ENCODE data around the gene KLHL29. TPM values are rescaled to one million over a fixed set of nuclear protein-coding genes. Genes with fewer than 3 reads are reported as not detected.

KLHL29 gene
- total and polyA plus RNA-seq, 2 donors (not counting 3 experiments of a cell fraction or from before 2014, with no cell fraction given), result 4.6 to 12.7 TPM

DNA sequence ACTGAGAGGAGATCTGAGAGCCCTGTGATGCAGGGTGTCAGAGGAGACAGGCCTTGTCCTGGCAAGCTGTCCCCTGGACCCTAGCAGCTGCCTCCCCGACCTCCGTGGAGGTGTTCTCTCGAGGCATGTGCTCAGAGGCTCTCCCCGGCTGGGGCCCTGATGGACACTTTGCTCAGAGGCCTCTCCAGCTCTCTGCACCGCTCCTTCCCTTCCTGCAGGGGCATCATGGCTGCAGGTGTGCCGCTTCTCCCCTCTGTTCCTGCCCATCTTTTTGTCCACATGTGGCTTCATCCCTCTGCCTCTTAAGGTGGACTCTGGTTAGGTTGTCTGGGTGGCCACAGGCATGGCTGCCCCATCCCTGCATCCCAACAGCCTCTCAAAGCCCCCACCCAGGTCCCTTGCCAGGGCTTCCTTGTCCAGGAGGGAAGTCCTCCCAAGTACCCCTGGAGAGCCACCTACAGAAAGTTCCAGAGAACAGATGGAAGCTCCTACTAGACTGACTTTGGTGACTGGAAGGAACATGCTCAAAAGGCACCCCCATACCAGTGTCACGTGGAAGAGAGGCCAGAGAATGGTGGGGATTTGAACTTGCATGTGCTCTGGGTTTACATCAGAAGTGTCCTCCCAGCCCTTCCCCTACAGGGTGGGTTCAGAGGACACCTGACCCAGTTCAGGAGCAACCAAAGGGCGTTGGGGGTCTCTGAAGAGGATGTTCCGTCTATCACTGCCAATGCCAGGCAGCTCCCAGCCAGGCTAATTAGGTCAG lies 120.4 kb downstream of the KLHL29 start:
- POLR2A ChIA-PET, result no interaction called here
- DNase-seq (ENCODE audit: low read depth, low spot score) (no peak), FAIRE-seq (no peak)
- Histone ChIP-seq H3K4me3 (replicated peaks in 1 of 3; ENCODE audit: insufficient read depth in 1 of 3, low read depth in 1 of 3, low read length in 3 of 3) (no peak overlapping the region), H4K20me1 (replicated peaks; ENCODE audit: control insufficient read depth, extremely low read depth, insufficient read depth, low read length) (no peaks in the 10 kb centered on the region), H3K4me1 (ENCODE audit: control insufficient read depth, extremely low read depth, insufficient read depth, low read length) (no peaks in the 10 kb centered on the region), H3K9ac (replicated peaks; ENCODE audit: extremely low read depth, insufficient read depth, low read length) (no peak overlapping the region), H3K27ac (ENCODE audit: insufficient read depth, low read depth, low read length) (no peak overlapping the region), H3K79me2 (ENCODE audit: control insufficient read depth, insufficient read depth, low read length) (no peaks in the 10 kb centered on the region), H3K27me3 (ENCODE audit: control insufficient read depth in 2 of 2, insufficient read depth in 2 of 2, low read length in 2 of 2) (no peaks in the 10 kb centered on the region), H3K4me2 (ENCODE audit: insufficient read depth, low read length) (no peak overlapping the region), H3K9me3 (replicated peaks; ENCODE audit: control insufficient read depth, insufficient read depth, low read length) (no peaks in the 10 kb centered on the region), H2AFZ (ENCODE audit: low read depth, low read length) (no peak overlapping the region), H3K36me3 (ENCODE audit: control insufficient read depth in 2 of 2, extremely low read depth in 1 of 2, insufficient read depth in 2 of 2, low read length in 2 of 2) (no peaks in the 10 kb centered on the region), H3K9me1 (replicated peaks; ENCODE audit: control insufficient read depth, extremely low read depth, insufficient read depth, low read length) (no peaks in the 10 kb centered on the region)
- TF ChIP-seq CTCF (IDR thresholded peaks at IDR 0.05; ENCODE audit: extremely low read depth in 1 of 2, insufficient read depth in 1 of 2, low read depth in 1 of 2, low read length in 2 of 2) (peak in 1 of 2 donors; percentile 7), POLR2A (IDR thresholded peaks at IDR 0.05; ENCODE audit: low read depth, low read length) (no peak)
- dilution Hi-C loops (cut with MboI; ENCODE audit: extremely low pct_ligation_motif_present, low sequenced_read_pairs), result no loop called here
- no TSS peak for BruUV-seq (replicated peaks)
- intact Hi-C loops (cut with micrococcal nuclease), result no loop called here
- CTCF ChIA-PET, result interaction anchor here (1.2 to 2.8 kb wide), 2 partner anchors 10 to 27 kb away, joined by 3 to 8 read pairs; no protein-coding TSS in a partner anchor

DNA sequence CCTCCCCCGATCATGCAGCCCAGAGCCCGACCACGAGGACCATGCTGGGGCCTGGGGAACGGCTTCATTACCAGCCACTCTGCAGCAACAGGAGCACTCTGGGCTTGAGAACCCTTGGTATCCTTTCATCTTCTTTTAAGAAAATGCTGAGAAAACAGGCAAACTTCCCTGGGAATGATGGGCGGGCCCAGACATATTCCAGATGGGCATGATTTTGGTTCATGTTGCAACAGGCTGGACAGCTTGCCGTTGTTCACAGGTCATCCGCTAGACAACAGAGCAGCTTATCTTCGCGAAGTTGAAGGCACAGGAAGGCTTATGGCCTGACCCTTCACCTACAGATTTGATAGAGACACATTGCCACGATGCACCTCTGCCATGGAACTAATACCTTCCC lies 121.0 kb downstream of the KLHL29 start:
- BruUV-seq (replicated peaks), result no TSS peak
- Histone ChIP-seq H3K9me3 (replicated peaks; ENCODE audit: control insufficient read depth, insufficient read depth, low read length) (no peaks in the 10 kb centered on the region), H4K20me1 (replicated peaks; ENCODE audit: control insufficient read depth, extremely low read depth, insufficient read depth, low read length) (no peaks in the 10 kb centered on the region), H3K79me2 (ENCODE audit: control insufficient read depth, insufficient read depth, low read length) (no peaks in the 10 kb centered on the region), H3K4me3 (replicated peaks in 1 of 3; ENCODE audit: insufficient read depth in 1 of 3, low read depth in 1 of 3, low read length in 3 of 3) (no peak overlapping the region), H3K27me3 (ENCODE audit: control insufficient read depth in 2 of 2, insufficient read depth in 2 of 2, low read length in 2 of 2) (no peaks in the 10 kb centered on the region), H3K27ac (ENCODE audit: insufficient read depth, low read depth, low read length) (no peak overlapping the region), H3K4me1 (ENCODE audit: control insufficient read depth, extremely low read depth, insufficient read depth, low read length) (no peaks in the 10 kb centered on the region), H3K9me1 (replicated peaks; ENCODE audit: control insufficient read depth, extremely low read depth, insufficient read depth, low read length) (no peaks in the 10 kb centered on the region), H2AFZ (ENCODE audit: low read depth, low read length) (no peak overlapping the region), H3K9ac (replicated peaks; ENCODE audit: extremely low read depth, insufficient read depth, low read length) (no peak overlapping the region), H3K4me2 (ENCODE audit: insufficient read depth, low read length) (no peak overlapping the region), H3K36me3 (ENCODE audit: control insufficient read depth in 2 of 2, extremely low read depth in 1 of 2, insufficient read depth in 2 of 2, low read length in 2 of 2) (no peaks in the 10 kb centered on the region)
- TF ChIP-seq MAX (IDR thresholded peaks at IDR 0.05; ENCODE audit: insufficient read depth, insufficient read length) (no peak), GATA2 (IDR thresholded peaks at IDR 0.05; ENCODE audit: insufficient read depth, insufficient read length, low read depth, low read length) (no peak), POLR2A (IDR thresholded peaks at IDR 0.05; ENCODE audit: low read depth, low read length) (no peak), EZH2 (IDR thresholded peaks at IDR 0.05; ENCODE audit: borderline replicate concordance, low read depth, low read length, severe bottlenecking) (no peak), CTCF (IDR thresholded peaks at IDR 0.05; ENCODE audit: extremely low read depth in 1 of 2, insufficient read depth in 1 of 2, low read depth in 1 of 2, low read length in 2 of 2) (no peak), POLR2AphosphoS5 (IDR thresholded peaks at IDR 0.05; ENCODE audit: insufficient read depth, low read depth, low read length) (no peak), MYC (IDR thresholded peaks at IDR 0.05; ENCODE audit: low read depth, low read length) (no peak), FOS (IDR thresholded peaks at IDR 0.05; ENCODE audit: borderline replicate concordance, insufficient read depth, low read length) (no peak), JUN (IDR thresholded peaks at IDR 0.05; ENCODE audit: borderline replicate concordance, insufficient read depth, insufficient read length, low read depth) (no peak)
- intact Hi-C loops (cut with micrococcal nuclease) (no loop called here), dilution Hi-C loops (cut with MboI; ENCODE audit: extremely low pct_ligation_motif_present, low sequenced_read_pairs) (no loop called here)
- CTCF ChIA-PET, result interaction anchor here (1.2 to 2.8 kb wide), 2 partner anchors 10 to 27 kb away, joined by 3 to 8 read pairs; no protein-coding TSS in a partner anchor
- POLR2A ChIA-PET, result no interaction called here
- FAIRE-seq (no peak), DNase-seq (ENCODE audit: low read depth, low spot score) (no peak)

Data from endothelial cell of umbilical vein (primary cell).